PFSK-1 (cell line): Measurements from ENCODE around the gene ZBTB12.

Experiments
- POLR2AphosphoS5 ChIP-seq: IDR thresholded peaks from 2 replicates; pipeline ENCODE4 v1.6.1; 2012; ENCODE audit warnings: low read depth, mild to moderate bottlenecking, control low read depth, low read length, moderate library complexity
- SIN3A ChIP-seq: IDR thresholded peaks from 2 replicates; pipeline ENCODE4 v1.6.1; 2012; ENCODE audit warnings: mild to moderate bottlenecking, low read length, moderate library complexity, borderline replicate concordance; ENCODE audit not compliant: insufficient read depth
- TAF1 ChIP-seq: IDR thresholded peaks from 2 replicates; pipeline ENCODE4 v1.6.1; 2012; ENCODE audit warnings: low read length, control low read depth, borderline replicate concordance; ENCODE audit not compliant: insufficient read depth

- TF ChIP-seq SIN3A (peak; percentile 44; the same call in 1 of the 2 replicates), POLR2AphosphoS5 (no peak), TAF1 (no peak)
These were observed 402 bp downstream of the ZBTB12 start for GRCh38 chr6:31901415-31901952.
